ENCODE results near the gene RPL35. TPM values are rescaled to one million over a fixed set of nuclear protein-coding genes. Genes with fewer than 3 reads are reported as not detected.

Gene RPL35
- total and polyA plus RNA-seq, 3 donors from 2014 or later: 902 to 1,286 (median 1,119) TPM

GRCh38 chr9:124810663-124811355 is 50.9 kb downstream of the RPL35 start:
- intact Hi-C loops (cut with DNase I; ENCODE audit: low total_unique reads): no loop called here
- DNase-seq: no peak

GRCh38 chr9:124809741-124810500 is 51.8 kb downstream of the RPL35 start:
- intact Hi-C loops (cut with DNase I; ENCODE audit: low total_unique reads): no loop called here
- DNase-seq: no peak
- no peak for TF ChIP-seq POLR2A (IDR thresholded peaks at IDR 0.05)
- no peak for TF ChIP-seq CTCF (IDR thresholded peaks at IDR 0.05)
- 89 to 96% methylated on average over 37 to 60 of the region's 60 CpGs for WGBS, 2 donors
- H3K36me3 ChIP-seq (ENCODE audit: low read depth, missing control alignments): no peaks in the 10 kb centered on the region
- H3K27me3 ChIP-seq: no peaks in the 10 kb centered on the region
- no peak overlapping the region for H3K4me3 ChIP-seq
- no peak overlapping the region for H3K27ac ChIP-seq
- H3K4me1 ChIP-seq: no peaks in the 10 kb centered on the region
- no peaks in the 10 kb centered on the region for H3K9me3 ChIP-seq

More at GRCh38 chr9:124810663-124811355, 50.9 kb downstream of the RPL35 start:
- H3K27ac ChIP-seq: no peak overlapping the region
- no peaks in the 10 kb centered on the region for H3K4me1 ChIP-seq
- TF ChIP-seq POLR2A (IDR thresholded peaks at IDR 0.05) (no peak), CTCF (IDR thresholded peaks at IDR 0.05) (no peak)
- H3K9me3 ChIP-seq: no peaks in the 10 kb centered on the region
- 77 to 82% methylated on average over 11 to 12 of the region's 12 CpGs for WGBS, 2 donors
- no peak overlapping the region for H3K4me3 ChIP-seq
- no peaks in the 10 kb centered on the region for H3K27me3 ChIP-seq
- no peaks in the 10 kb centered on the region for H3K36me3 ChIP-seq (ENCODE audit: low read depth, missing control alignments)

GRCh38 chr9:124809211-124809610 is 52.5 kb downstream of the RPL35 start:
- Histone ChIP-seq H3K4me3 (no peak overlapping the region), H3K9me3 (no peaks in the 10 kb centered on the region), H3K4me1 (no peaks in the 10 kb centered on the region), H3K36me3 (ENCODE audit: low read depth, missing control alignments) (no peaks in the 10 kb centered on the region), H3K27me3 (no peaks in the 10 kb centered on the region), H3K27ac (no peak overlapping the region)
- intact Hi-C loops (cut with DNase I; ENCODE audit: low total_unique reads): no loop called here
- TF ChIP-seq CTCF (IDR thresholded peaks at IDR 0.05) (no peak), POLR2A (IDR thresholded peaks at IDR 0.05) (no peak)
- WGBS, 2 donors: 90 to 94% methylated on average over 6 of the region's 6 CpGs
- no peak for DNase-seq

GRCh38 chr9:124808246-124808956 is 53.4 kb downstream of the RPL35 start:
- no peaks in the 10 kb centered on the region for H3K27me3 ChIP-seq
- TF ChIP-seq POLR2A (IDR thresholded peaks at IDR 0.05): no peak
- no peak for TF ChIP-seq CTCF (IDR thresholded peaks at IDR 0.05)
- H3K4me3 ChIP-seq: no peak overlapping the region
- whole genome bisulfite sequencing, 2 donors: 86 to 88% methylated on average over 9 to 12 of the region's 12 CpGs
- no peaks in the 10 kb centered on the region for H3K4me1 ChIP-seq
- H3K27ac ChIP-seq: no peak overlapping the region
- DNase-seq: no peak
- intact Hi-C loops (cut with DNase I; ENCODE audit: low total_unique reads): no loop called here
- H3K9me3 ChIP-seq: no peaks in the 10 kb centered on the region
- H3K36me3 ChIP-seq (ENCODE audit: low read depth, missing control alignments): no peaks in the 10 kb centered on the region

Small RNA genes lying within 50 kb of the gene (small RNA-seq; reads per million reads assigned to genes)
- gene RNU4-82P: 0 reads per million in 2 donors

Other genes with a start within 250 kb of the RPL35 start
- gene NR6A1, start 90.6 kb downstream of the RPL35 start, total RNA-seq: 100 to 1,000 TPM in 1 of 2 donors, 10 to 100 TPM in 1; 92.1 to 100 TPM
- 54.6 TPM for gene NR6A1, start 90.6 kb downstream of the RPL35 start, polyA plus RNA-seq (ENCODE audit: insufficient read depth, low read depth, low replicate concordance)
- gene OLFML2A, start 84.8 kb downstream of the RPL35 start, total RNA-seq: 1 to 10 TPM; 2.6 to 5.2 TPM
- 4.0 TPM for gene OLFML2A, start 84.8 kb downstream of the RPL35 start, polyA plus RNA-seq (ENCODE audit: insufficient read depth, low read depth, low replicate concordance)
- 1 to 10 TPM; 3.2 to 7.6 TPM for gene WDR38, start 8.5 kb downstream of the RPL35 start, total RNA-seq
- gene WDR38, start 8.5 kb downstream of the RPL35 start, polyA plus RNA-seq (ENCODE audit: insufficient read depth, low read depth, low replicate concordance): 11.8 TPM
- 10 to 100 TPM; 64.7 to 75.4 TPM for gene ARPC5L, start 173 bp upstream of the RPL35 start, total RNA-seq
- gene ARPC5L, start 173 bp upstream of the RPL35 start, polyA plus RNA-seq (ENCODE audit: insufficient read depth, low read depth, low replicate concordance): 111 TPM
- 10 to 100 TPM; 36.1 to 54.2 TPM for gene GOLGA1, start 79.1 kb upstream of the RPL35 start, total RNA-seq
- gene GOLGA1, start 79.1 kb upstream of the RPL35 start, polyA plus RNA-seq (ENCODE audit: insufficient read depth, low read depth, low replicate concordance): 36.7 TPM

Measured in testis (tissue), 3 donors.